Suppressor macrophage treated with lipopolysaccharide for 1 hour (primary cell): ENCODE data around the gene ARHGEF39.

ENCODE experiments used
- DNase-seq, 3 donors: peaks; one replicate each; pipeline ENCODE4 v3.0.0-alpha.2; 2020 to 2022

ARHGEF39 gene

GRCh38 chr9:35674025-35674361 lies 9.0 kb upstream of the ARHGEF39 start:
- no peak for DNase-seq

GRCh38 chr9:35673132-35674024 lies 8.4 kb upstream of the ARHGEF39 start, which contains the start of gene CA9:
CA9 (plus strand) TSS chr9:35673928; CDS start chr9:35673960, 32 bp downstream.
- no peak for DNase-seq

- no peak for DNase-seq
Measured at GRCh38 chr9:35669331-35670145, 4.5 kb upstream of the ARHGEF39 start.

- no peak for DNase-seq
Measured at GRCh38 chr9:35667939-35668338, 2.9 kb upstream of the ARHGEF39 start.

GRCh38 chr9:35666549-35666948 lies 1.6 kb upstream of the ARHGEF39 start:
- DNase-seq = no peak

- no peak for DNase-seq
Measured at GRCh38 chr9:35666045-35666444, 1.1 kb upstream of the ARHGEF39 start.

GRCh38 chr9:35665471-35665818 lies 450 bp upstream of the ARHGEF39 start:
- DNase-seq = no peak

- DNase-seq = no peak
Measured at GRCh38 chr9:35662437-35662836, 2.6 kb downstream of the ARHGEF39 start.

GRCh38 chr9:35661756-35662350 lies 3.1 kb downstream of the ARHGEF39 start:
- no peak for DNase-seq

- DNase-seq = no peak
Measured at GRCh38 chr9:35660966-35661415, 4.0 kb downstream of the ARHGEF39 start.

GRCh38 chr9:35659340-35659739 lies 5.7 kb downstream of the ARHGEF39 start:
- DNase-seq = no peak

- peak; percentile 41 to 48 (median 46) for DNase-seq
Measured at GRCh38 chr9:35658968-35659220, 6.1 kb downstream of the ARHGEF39 start.

- DNase-seq = peak; percentile 94 to 98 (median 97)
Measured at GRCh38 chr9:35658137-35658967, 6.6 kb downstream of the ARHGEF39 start, which contains the start of gene CCDC107. CCDC107 (plus strand) TSS chr9:35658292; CDS start chr9:35658380, 88 bp downstream.

- DNase-seq = peak; percentile 99 to 100 (median 99)
Measured at GRCh38 chr9:35657546-35658136, 7.4 kb downstream of the ARHGEF39 start, which contains the start of gene RMRP. RMRP (minus strand) TSS chr9:35658019.

GRCh38 chr9:35656831-35657545 lies 8.0 kb downstream of the ARHGEF39 start:
- DNase-seq = no peak

- no peak for DNase-seq
Measured at GRCh38 chr9:35656348-35656747, 8.6 kb downstream of the ARHGEF39 start.

GRCh38 chr9:35653611-35654010 lies 11.4 kb downstream of the ARHGEF39 start:
- no peak for DNase-seq

GRCh38 chr9:35652829-35653209 lies 12.2 kb downstream of the ARHGEF39 start:
- no peak for DNase-seq

GRCh38 chr9:35651956-35652828 lies 12.8 kb downstream of the ARHGEF39 start:
- peak; percentile 69 to 91 (median 91) for DNase-seq
